NCI-H2029 treated with DMSO at 0.1 percent for 48 hours (cell line): ENCODE results near the gene SFT2D3.

Experiments used
- DNase-seq: peaks from one replicate; lab custom pipeline; 2025; lab: John Stamatoyannopoulos, UW

SFT2D3 gene

GRCh38 chr2:127707890-127708648 lies 6.8 kb downstream of the SFT2D3 start:
- DNase-seq, result no peak

GRCh38 chr2:127709336-127709735 lies 8.0 kb downstream of the SFT2D3 start:
- no peak for DNase-seq

- DNase-seq, result no peak
These were observed 11.7 kb downstream of the SFT2D3 start for GRCh38 chr2:127712999-127713398.

GRCh38 chr2:127713562-127713961 lies 12.3 kb downstream of the SFT2D3 start:
- no peak for DNase-seq

- no peak for DNase-seq
These were observed 14.6 kb downstream of the SFT2D3 start for GRCh38 chr2:127715778-127716449.

- DNase-seq, result no peak
These were observed 17.0 kb downstream of the SFT2D3 start for GRCh38 chr2:127718271-127718670.

- DNase-seq, result no peak
These were observed 18.3 kb downstream of the SFT2D3 start for GRCh38 chr2:127719301-127720218.

GRCh38 chr2:127721311-127721977 lies 20.1 kb downstream of the SFT2D3 start:
- DNase-seq, result no peak

GRCh38 chr2:127721978-127722355 lies 20.7 kb downstream of the SFT2D3 start:
- no peak for DNase-seq

GRCh38 chr2:127722807-127723206 lies 21.5 kb downstream of the SFT2D3 start:
- DNase-seq, result no peak

- DNase-seq, result no peak
These were observed 25.0 kb downstream of the SFT2D3 start for GRCh38 chr2:127726158-127726880.

- DNase-seq, result no peak
These were observed 32.0 kb downstream of the SFT2D3 start for GRCh38 chr2:127733113-127733815.

GRCh38 chr2:127733816-127734537 lies 32.7 kb downstream of the SFT2D3 start:
- DNase-seq, result no peak

GRCh38 chr2:127735044-127735443 lies 33.7 kb downstream of the SFT2D3 start:
- DNase-seq, result no peak

GRCh38 chr2:127735537-127736399 lies 34.5 kb downstream of the SFT2D3 start:
- no peak for DNase-seq

- no peak for DNase-seq
These were observed 36.6 kb downstream of the SFT2D3 start for GRCh38 chr2:127737892-127738291.

GRCh38 chr2:127739800-127740199 lies 38.5 kb downstream of the SFT2D3 start:
- no peak for DNase-seq

- no peak for DNase-seq
These were observed 39.5 kb downstream of the SFT2D3 start for GRCh38 chr2:127740665-127741288.
